HG02571 (cell line): ENCODE data around the gene COX20.
"Not testable (repeated sequence)": the region's sequence is repeated elsewhere in the genome, so short reads cannot be mapped to it uniquely, and the experiment has no call there.

ENCODE experiments used
- ATAC-seq: cut with Tn5 transposase; IDR thresholded peaks from one replicate; pipeline ENCODE4 v1.9.1; 2021; ENCODE audit warnings: mild to moderate bottlenecking, moderate library complexity; ENCODE audit not compliant: unreplicated experiment

COX20 gene

GRCh38 chr1:244821134-244821533 lies 14.3 kb upstream of the COX20 start:
- no peak for ATAC-seq

GRCh38 chr1:244822878-244823277 lies 12.6 kb upstream of the COX20 start:
- ATAC-seq = no peak

- no peak for ATAC-seq
Measured at GRCh38 chr1:244826712-244827111, 8.7 kb upstream of the COX20 start.

GRCh38 chr1:244830639-244831038 lies 4.8 kb upstream of the COX20 start:
- ATAC-seq = no peak

GRCh38 chr1:244833260-244833659 lies 2.2 kb upstream of the COX20 start:
- not testable (repeated sequence) for ATAC-seq

GRCh38 chr1:244833734-244834542 lies 1.5 kb upstream of the COX20 start:
- no peak for ATAC-seq

GRCh38 chr1:244834543-244835275 lies 749 bp upstream of the COX20 start:
- ATAC-seq = peak; percentile 70

- no peak for ATAC-seq
Measured at GRCh38 chr1:244836135-244836521, 670 bp downstream of the COX20 start.

- ATAC-seq = no peak
Measured at GRCh38 chr1:244836584-244836983, 1.1 kb downstream of the COX20 start.

GRCh38 chr1:244837597-244838258 lies 2.3 kb downstream of the COX20 start:
- ATAC-seq = no peak

- no peak for ATAC-seq
Measured at GRCh38 chr1:244839656-244840055, 4.2 kb downstream of the COX20 start.

- ATAC-seq = no peak
Measured at GRCh38 chr1:244840219-244840794, 4.8 kb downstream of the COX20 start.

- ATAC-seq = no peak
Measured at GRCh38 chr1:244841273-244841927, 5.9 kb downstream of the COX20 start.

GRCh38 chr1:244843148-244843978 lies 7.9 kb downstream of the COX20 start:
- ATAC-seq = no peak

GRCh38 chr1:244844155-244845121 lies 9.0 kb downstream of the COX20 start:
- ATAC-seq = no peak

- no peak for ATAC-seq
Measured at GRCh38 chr1:244846653-244847052, 11.2 kb downstream of the COX20 start.

GRCh38 chr1:244849189-244849866 lies 13.9 kb downstream of the COX20 start:
- ATAC-seq = no peak
